SK-N-SH (cell line): ENCODE results near the gene ARMC7. TPM values are rescaled to one million over a fixed set of nuclear protein-coding genes. Genes with fewer than 3 reads are reported as not detected.
A peak's percentile ranks its signal among the peaks of the same experiment; 100 is the strongest.

Source experiments
- CTCF ChIA-PET: fragments of 300-600, 350-600 bp; formaldehyde crosslinking; extraction: SDS; loops from one replicate; lab custom pipeline; 2021; lab: Yijun Ruan, JAX
- POLR2A ChIA-PET: fragments of 350-600 bp; sonication (Branson Sonifier 250); formaldehyde crosslinking; extraction: SDS; loops from one replicate; lab custom pipeline; 2020; ENCODE audit warnings: antibody characterized with exemption, inconsistent platforms; lab: Yijun Ruan, JAX
- DNase-seq: peaks from one replicate; pipeline ENCODE4 v3.0.0; 2012
- H2AFZ ChIP-seq: fragments of 200-600 bp; sonication (generic); 2 replicates; pipeline ENCODE4 v1.8.1; 2016; ENCODE audit warnings: antibody characterized with exemption, mild to moderate bottlenecking, low read depth
- H3F3A ChIP-seq: fragments of 200-600 bp; sonication (generic); replicated peaks from 2 replicates; pipeline ENCODE3; 2016; ENCODE audit warnings: antibody characterized with exemption, mild to moderate bottlenecking; ENCODE audit not compliant: insufficient read depth
- H3K27ac ChIP-seq, 2 experiments: fragments of 200-500 bp in 1 of 2; fragments of 200-600 bp in 1 of 2; sonication (Bioruptor generic) in 1 of 2; sonication (generic), shearing (Covaris generic) in 1 of 2; 2 replicates each; pipeline versions ENCODE4 v1.5.1 to v1.6.1; 2014 to 2016; ENCODE audit warnings: low read depth in 2 of 2, inconsistent platforms in 1 of 2, low read length in 1 of 2, mild to moderate bottlenecking in 1 of 2, mixed read lengths in 1 of 2
- H3K27me3 ChIP-seq: fragments of 200-600 bp; sonication (generic), shearing (Covaris generic); 2 replicates; pipeline ENCODE4 v1.6.1; 2016; ENCODE audit warnings: mixed run types; ENCODE audit not compliant: insufficient read depth
- H3K36me3 ChIP-seq, 2 experiments: fragments of 200-500 bp in 1 of 2; fragments of 200-600 bp in 1 of 2; sonication (Bioruptor generic) in 1 of 2; sonication (generic) in 1 of 2; replicated peaks in 1 of 2; 2 replicates each; pipeline versions ENCODE3 to v1.5.1; 2014 to 2016; ENCODE audit warnings: low read length in 1 of 2, mild to moderate bottlenecking in 1 of 2; ENCODE audit not compliant: insufficient read depth in 2 of 2, control insufficient read depth in 1 of 2
- H3K4me1 ChIP-seq, 2 experiments: fragments of 200-500 bp in 1 of 2; fragments of 200-600 bp in 1 of 2; sonication (Bioruptor generic) in 1 of 2; sonication (generic), shearing (Covaris generic) in 1 of 2; 2 replicates each; pipeline versions ENCODE4 v1.5.1 to v1.6.1; 2014 to 2016; ENCODE audit warnings: low read depth in 1 of 2, low read length in 1 of 2, mixed run types in 1 of 2; ENCODE audit not compliant: insufficient read depth in 2 of 2, control insufficient read depth in 1 of 2
- H3K4me2 ChIP-seq: fragments of 200-600 bp; sonication (generic), shearing (Covaris generic); 2 replicates; pipeline ENCODE4 v1.6.1; 2017; ENCODE audit warnings: mixed run types
- H3K4me3 ChIP-seq, 2 experiments: fragments of 200-500 bp in 1 of 2; fragments of 200-600 bp in 1 of 2; sonication (Bioruptor generic) in 1 of 2; sonication (generic), shearing (Covaris generic) in 1 of 2; 2 replicates each; pipeline versions ENCODE4 v1.5.1 to v1.8.1; 2014 to 2016; ENCODE audit warnings: low read depth in 2 of 2, inconsistent platforms in 1 of 2, low read length in 1 of 2, mild to moderate bottlenecking in 1 of 2, mixed read lengths in 1 of 2, moderate library complexity in 1 of 2
- H3K79me2 ChIP-seq: fragments of 200-600 bp; sonication (generic); 2 replicates; pipeline ENCODE4 v1.8.1; 2017; ENCODE audit warnings: mild to moderate bottlenecking; ENCODE audit not compliant: insufficient read depth
- H3K9ac ChIP-seq: fragments of 200-600 bp; sonication (generic); 2 replicates; pipeline ENCODE4 v1.6.1; 2017; ENCODE audit warnings: mixed run types
- H3K9me2 ChIP-seq: fragments of 200-600 bp; sonication (generic); 2 replicates; pipeline ENCODE4 v1.6.1; 2017; ENCODE audit warnings: mixed run types
- H3K9me3 ChIP-seq: fragments of 200-600 bp; sonication (generic); 2 replicates; pipeline ENCODE4 v1.6.1; 2017; ENCODE audit warnings: mixed run types, mild to moderate bottlenecking, moderate library complexity
- H4K20me1 ChIP-seq: fragments of 200-600 bp; sonication (generic); 2 replicates; pipeline ENCODE4 v1.6.1; 2017; ENCODE audit warnings: mild to moderate bottlenecking, mixed run types; ENCODE audit not compliant: insufficient read depth
- CHD2 ChIP-seq: fragments of 150-350 bp; IDR thresholded peaks from 2 replicates; pipeline ENCODE4 v1.6.1; 2018; ENCODE audit warnings: low read length; ENCODE audit not compliant: partially characterized antibody
- ELF1 ChIP-seq: IDR thresholded peaks from 2 replicates; pipeline ENCODE4 v1.4.0; 2012
- EZH2phosphoT487 ChIP-seq: fragments of 200-600 bp; sonication (generic); IDR thresholded peaks from 2 replicates; pipeline ENCODE4 v1.6.1; 2017; ENCODE audit warnings: low read depth, mixed run types, mild to moderate bottlenecking, antibody characterized with exemption, moderate library complexity, borderline replicate concordance
- FOSL2 ChIP-seq: IDR thresholded peaks from 2 replicates; pipeline ENCODE4 v1.4.0; 2012; ENCODE audit warnings: low read depth, mild to moderate bottlenecking, moderate library complexity, borderline replicate concordance
- FOXJ3 ChIP-seq: sonication (generic); formaldehyde crosslinking; IDR thresholded peaks from 2 replicates; pipeline ENCODE4 v1.5.1; 2020; ENCODE audit warnings: mild to moderate bottlenecking, missing genetic modification reagents
- GATA2 ChIP-seq: sonication (generic); formaldehyde crosslinking; IDR thresholded peaks from 2 replicates; pipeline ENCODE4 v1.5.0; 2020; ENCODE audit warnings: mild to moderate bottlenecking, missing genetic modification reagents
- JUND ChIP-seq: IDR thresholded peaks from 2 replicates; pipeline ENCODE4 v1.4.0; 2012
- MEF2A ChIP-seq: IDR thresholded peaks from 2 replicates; pipeline ENCODE4 v1.4.0; 2012; ENCODE audit warnings: low read depth, borderline replicate concordance
- NRF1 ChIP-seq: IDR thresholded peaks from 2 replicates; pipeline ENCODE4 v1.6.1; 2012; ENCODE audit warnings: low read depth, mild to moderate bottlenecking, low read length
- POLR2AphosphoS5 ChIP-seq: IDR thresholded peaks from 2 replicates; pipeline ENCODE4 v1.6.1; 2012; ENCODE audit warnings: low read depth, low read length
- RAD21 ChIP-seq: IDR thresholded peaks from 2 replicates; pipeline ENCODE4 v1.6.1; 2012; ENCODE audit warnings: mild to moderate bottlenecking, low read length
- REST ChIP-seq: IDR thresholded peaks from 2 replicates; pipeline ENCODE4 v1.6.1; 2012; ENCODE audit warnings: mild to moderate bottlenecking, low read depth, low read length, moderate library complexity
- SIN3A ChIP-seq: IDR thresholded peaks from 2 replicates; pipeline ENCODE4 v1.6.1; 2012; ENCODE audit warnings: low read depth, mild to moderate bottlenecking, low read length, moderate library complexity, borderline replicate concordance
- TAF1 ChIP-seq: IDR thresholded peaks from 2 replicates; pipeline ENCODE4 v1.6.1; 2012; ENCODE audit warnings: low read depth, mild to moderate bottlenecking, low read length, moderate library complexity, borderline replicate concordance
- TCF12 ChIP-seq: IDR thresholded peaks from 2 replicates; pipeline ENCODE4 v1.4.0; 2012
- TEAD4 ChIP-seq: IDR thresholded peaks from 2 replicates; pipeline ENCODE4 v1.4.0; 2012; ENCODE audit warnings: mild to moderate bottlenecking, borderline replicate concordance; ENCODE audit not compliant: insufficient read depth
- YY1 ChIP-seq: IDR thresholded peaks from 2 replicates; pipeline ENCODE4 v1.4.0; 2012; ENCODE audit warnings: low read depth, mild to moderate bottlenecking
- ZBTB33 ChIP-seq: IDR thresholded peaks from 2 replicates; pipeline ENCODE4 v1.4.0; 2012; ENCODE audit warnings: low read depth, borderline replicate concordance
- WGBS: methylation state at CpG from one replicate; pipeline ENCODE4 v1.1.6; 2017; ENCODE audit warnings: low lambda C conversion rate; 5-methylcytosine and 5-hydroxymethylcytosine counted together
- polyA plus RNA-seq, 3 experiments: library from polyadenylated mRNA; depleted of rRNA; stranded (reverse); fragments of >200 nt; gene quantifications; 2 replicates each; pipeline ENCODE4 v1.2.3, GENCODE V29; 2012
- TF ChIP-seq, protein P1 (sequence below): IDR thresholded peaks from 2 replicates; pipeline ENCODE4 v1.4.0; 2012; ENCODE audit warnings: low read depth, borderline replicate concordance
- TF ChIP-seq, protein P2 (sequence below): fragments of 150-350 bp; IDR thresholded peaks from 2 replicates; pipeline ENCODE4 v1.6.1; 2016; ENCODE audit warnings: mild to moderate bottlenecking, low read depth, low read length

Gene ARMC7
- polyA plus RNA-seq, 1 of the 3 experiments (the other 2 are of a cell fraction) = 10.8 TPM

DNA sequence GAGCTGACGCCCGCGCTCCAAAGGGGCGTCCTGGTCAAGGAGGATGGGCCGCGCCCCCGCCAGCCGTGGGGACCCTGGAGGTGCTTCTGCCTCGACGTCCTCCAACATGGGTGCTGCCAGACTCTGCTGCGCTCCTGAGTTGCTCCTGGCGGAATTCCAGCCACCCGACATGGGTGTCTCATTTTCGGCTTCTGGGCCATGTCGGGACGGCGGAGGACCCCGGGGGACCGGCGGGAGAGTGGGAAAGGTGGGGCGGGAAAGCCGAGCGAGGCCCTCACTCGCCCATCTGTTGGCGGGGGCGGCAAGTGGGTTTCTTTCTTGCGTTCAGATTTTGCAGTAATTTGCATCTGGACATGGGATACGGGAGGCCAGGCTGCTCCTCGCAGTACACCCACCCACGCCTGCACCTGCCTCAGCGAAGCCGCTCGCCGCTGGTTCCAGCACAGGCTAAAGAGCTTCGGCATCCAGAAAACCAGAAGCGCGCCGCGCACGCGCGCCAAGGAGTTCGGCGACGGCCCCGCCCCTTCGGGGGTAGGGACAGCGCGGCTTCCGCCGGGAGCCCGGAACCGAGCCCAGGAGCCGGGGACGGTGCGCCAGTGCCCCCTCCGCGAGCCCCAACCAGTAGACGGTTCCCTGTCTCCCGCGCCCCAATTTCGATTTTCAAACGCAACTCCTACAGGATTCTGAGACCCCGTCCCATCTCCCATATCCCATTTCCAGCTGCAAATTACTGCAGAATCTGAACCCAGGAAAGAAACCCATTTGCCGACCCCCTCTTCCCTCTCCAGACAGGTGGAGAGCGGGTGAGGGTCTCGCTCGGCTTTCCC is at the start of gene ARMC7 (continued):
- TF ChIP-seq, protein P1, sequence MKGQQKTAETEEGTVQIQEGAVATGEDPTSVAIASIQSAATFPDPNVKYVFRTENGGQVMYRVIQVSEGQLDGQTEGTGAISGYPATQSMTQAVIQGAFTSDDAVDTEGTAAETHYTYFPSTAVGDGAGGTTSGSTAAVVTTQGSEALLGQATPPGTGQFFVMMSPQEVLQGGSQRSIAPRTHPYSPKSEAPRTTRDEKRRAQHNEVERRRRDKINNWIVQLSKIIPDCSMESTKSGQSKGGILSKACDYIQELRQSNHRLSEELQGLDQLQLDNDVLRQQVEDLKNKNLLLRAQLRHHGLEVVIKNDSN = no peak
- TF ChIP-seq ZBTB33 (no peak), FOSL2 (no peak), NRF1 (peak; percentile 96), CHD2 (peak; percentile 45), FOXJ3 (CRISPR knock-in tag) (no peak), JUND (no peak), TEAD4 (no peak), GATA2 (CRISPR knock-in tag) (no peak), RAD21 (no peak), ELF1 (peak; percentile 62), EZH2phosphoT487 (no peak)

GRCh38 chr17:75060434-75061054 is 49.2 kb upstream of the ARMC7 start:
- Histone ChIP-seq H3K4me2 (no peak overlapping the region), H2AFZ (no peak overlapping the region), H3K36me3 (peaks cover 45 to 72% of the 10 kb centered on the region in 2 experiments), H3K9me2 (no peaks in the 10 kb centered on the region), H3K27ac (no peak overlapping the region), H3K9ac (no peak overlapping the region), H3K4me1 (no peaks in the 10 kb centered on the region), H3K4me3 (no peak overlapping the region), H3F3A (no peaks in the 10 kb centered on the region), H3K9me3 (no peaks in the 10 kb centered on the region), H4K20me1 (no peaks in the 10 kb centered on the region), H3K79me2 (peaks cover 14% of the 10 kb centered on the region; the same call in 1 of the 2 replicates), H3K27me3 (no peaks in the 10 kb centered on the region)
- TF ChIP-seq FOXJ3 (CRISPR knock-in tag) = no peak
- no peak for TF ChIP-seq MEF2A
- no peak for TF ChIP-seq TEAD4
- no peak for TF ChIP-seq TCF12
- no peak for TF ChIP-seq FOSL2
- TF ChIP-seq GATA2 (CRISPR knock-in tag) = no peak
- TF ChIP-seq ELF1 = no peak
- TF ChIP-seq JUND = no peak
- TF ChIP-seq TAF1 = no peak
- TF ChIP-seq YY1 = no peak
- no peak for TF ChIP-seq REST
- TF ChIP-seq SIN3A = no peak
- no peak for TF ChIP-seq NRF1
- TF ChIP-seq POLR2AphosphoS5 = no peak
- TF ChIP-seq, protein P2, sequence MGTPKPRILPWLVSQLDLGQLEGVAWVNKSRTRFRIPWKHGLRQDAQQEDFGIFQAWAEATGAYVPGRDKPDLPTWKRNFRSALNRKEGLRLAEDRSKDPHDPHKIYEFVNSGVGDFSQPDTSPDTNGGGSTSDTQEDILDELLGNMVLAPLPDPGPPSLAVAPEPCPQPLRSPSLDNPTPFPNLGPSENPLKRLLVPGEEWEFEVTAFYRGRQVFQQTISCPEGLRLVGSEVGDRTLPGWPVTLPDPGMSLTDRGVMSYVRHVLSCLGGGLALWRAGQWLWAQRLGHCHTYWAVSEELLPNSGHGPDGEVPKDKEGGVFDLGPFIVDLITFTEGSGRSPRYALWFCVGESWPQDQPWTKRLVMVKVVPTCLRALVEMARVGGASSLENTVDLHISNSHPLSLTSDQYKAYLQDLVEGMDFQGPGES = no peak
- ChIA-PET POLR2A (interaction anchor here (0.9 kb wide), 1 partner anchor 98 kb away, joined by 3 read pairs; no protein-coding TSS in a partner anchor), CTCF (interaction anchor here (0.6 to 3.4 kb wide), 23 partner anchors 9 to 601 kb away, joined by 3 to 19 read pairs (median 4); partner anchors contain the start of genes NT5C and OTOP2)
- WGBS = 95% methylated on average over 26 of the region's 26 CpGs
- DNase-seq = no peak
